H1 (cell line): ENCODE measurements around the gene CTNNBL1. TPM values are rescaled to one million over a fixed set of nuclear protein-coding genes. Genes with fewer than 3 reads are reported as not detected.

Experiments used
- CTCF ChIA-PET: fragments of 300-600 bp; sonication (Branson Sonifier 250); formaldehyde crosslinking; loops from one replicate; lab custom pipeline; 2021; ENCODE audit not compliant: partially characterized antibody; lab: Charles Lee
- POLR2A ChIA-PET: fragments of 300-600 bp; sonication (Branson Sonifier 250); formaldehyde crosslinking; loops from one replicate; lab custom pipeline; 2021; ENCODE audit warnings: inconsistent platforms; ENCODE audit not compliant: partially characterized antibody; lab: Charles Lee
- DNase-seq, 2 experiments: peaks; one replicate each; pipeline versions ENCODE4 v3.0.0 to v3.0.0-alpha.2; 2010 to 2022; ENCODE audit warnings: low spot score in 2 of 2, low read depth in 1 of 2, mixed read lengths in 1 of 2
- FAIRE-seq: peaks from 2 replicates; lab custom pipeline; 2011; peaks lifted over from hg19 to GRCh38; lab: Jason Lieb, UNC
- H2AFZ ChIP-seq: 2 replicates; pipeline ENCODE4 v1.8.1; 2012; ENCODE audit warnings: low read length, inconsistent platforms
- H2AK5ac ChIP-seq: 2 replicates; pipeline ENCODE4 v1.6.1; 2013; ENCODE audit warnings: low read depth, low read length
- H2BK120ac ChIP-seq: replicated peaks from 2 replicates; pipeline ENCODE3; 2013; ENCODE audit warnings: low read depth, low read length, inconsistent platforms
- H2BK12ac ChIP-seq: 2 replicates; pipeline ENCODE4 v1.6.1; 2013; ENCODE audit warnings: low read depth, low read length
- H2BK15ac ChIP-seq: 2 replicates; pipeline ENCODE4 v1.6.1; 2013; ENCODE audit warnings: low read length
- H2BK20ac ChIP-seq: 2 replicates; pipeline ENCODE4 v1.6.1; 2013; ENCODE audit warnings: low read length
- H2BK5ac ChIP-seq: 2 replicates; pipeline ENCODE4 v1.6.1; 2013; ENCODE audit warnings: low read depth, low read length
- H3K14ac ChIP-seq: 2 replicates; pipeline ENCODE4 v1.6.1; 2013; ENCODE audit warnings: inconsistent platforms; ENCODE audit not compliant: insufficient read length
- H3K18ac ChIP-seq: 2 replicates; pipeline ENCODE4 v1.6.1; 2013; ENCODE audit warnings: low read length; ENCODE audit errors: extremely low read depth
- H3K23ac ChIP-seq: 2 replicates; pipeline ENCODE4 v1.6.1; 2013; ENCODE audit warnings: inconsistent platforms; ENCODE audit not compliant: insufficient read length
- H3K23me2 ChIP-seq: 2 replicates; pipeline ENCODE4 v1.6.1; 2013; ENCODE audit warnings: low read depth, low read length
- H3K27ac ChIP-seq: 2 replicates; pipeline ENCODE4 v1.6.1; 2011; ENCODE audit warnings: low read depth, low read length, inconsistent platforms
- H3K27me3 ChIP-seq, 4 experiments: replicated peaks in 1 of 4; 1 replicate in 1 of 4; 2 replicates in 3 of 4; pipeline versions ENCODE4 v1.6.1 to v1.8.1; 2011 to 2013; ENCODE audit warnings: low read length in 3 of 4, mild to moderate bottlenecking in 3 of 4, inconsistent platforms in 2 of 4, mixed read lengths in 2 of 4, moderate library complexity in 1 of 4; ENCODE audit not compliant: control insufficient read depth in 3 of 4, insufficient read depth in 3 of 4; ENCODE audit errors: extremely low read depth in 1 of 4
- H3K36me3 ChIP-seq, 4 experiments: 2 replicates each; pipeline versions ENCODE4 v1.6.1 to v1.8.1; 2011 to 2013; ENCODE audit warnings: mild to moderate bottlenecking in 4 of 4, low read length in 3 of 4, moderate library complexity in 2 of 4, control low read depth in 1 of 4, inconsistent platforms in 1 of 4; ENCODE audit not compliant: insufficient read depth in 4 of 4, control insufficient read depth in 2 of 4
- H3K4ac ChIP-seq: replicated peaks from 2 replicates; pipeline ENCODE3; 2013; ENCODE audit warnings: low read length, low read depth, mixed read lengths, inconsistent platforms; ENCODE audit not compliant: insufficient read length
- H3K4me1 ChIP-seq, 4 experiments: replicated peaks in 1 of 4; 1 replicate in 1 of 4; 2 replicates in 3 of 4; pipeline versions ENCODE4 v1.6.1 to v1.8.1; 2011 to 2013; ENCODE audit warnings: low read length in 3 of 4, inconsistent platforms in 2 of 4, mixed read lengths in 1 of 4; ENCODE audit not compliant: insufficient read depth in 4 of 4, control insufficient read depth in 3 of 4
- H3K4me2 ChIP-seq, 2 experiments: 2 replicates each; pipeline versions ENCODE4 v1.6.1 to v1.8.1; 2011 to 2013; ENCODE audit warnings: low read depth in 2 of 2, low read length in 2 of 2, control low read depth in 1 of 2, inconsistent platforms in 1 of 2, mild to moderate bottlenecking in 1 of 2; ENCODE audit not compliant: insufficient read depth in 1 of 2
- H3K4me3 ChIP-seq, 4 experiments: fragments of 200-600, 300-600 bp in 1 of 4; sonication (generic), shearing (Covaris generic), sonication (Bioruptor Twin) in 1 of 4; 2 replicates each; pipeline versions ENCODE4 v1.5.1 to v1.8.1; 2011 to 2016; ENCODE audit warnings: low read length in 4 of 4, low read depth in 3 of 4, control low read depth in 2 of 4, inconsistent platforms in 2 of 4, mild to moderate bottlenecking in 2 of 4, mixed read lengths in 1 of 4, moderate library complexity in 1 of 4; ENCODE audit not compliant: insufficient read depth in 2 of 4; ENCODE audit errors: extremely low read depth in 1 of 4
- H3K56ac ChIP-seq: replicated peaks from 2 replicates; pipeline ENCODE3; 2013; ENCODE audit warnings: low read depth, mild to moderate bottlenecking, mixed read lengths, low read length, inconsistent platforms; ENCODE audit not compliant: insufficient read length
- H3K79me1 ChIP-seq: 2 replicates; pipeline ENCODE4 v1.6.1; 2013; ENCODE audit warnings: low read depth, low read length, control low read depth
- H3K79me2 ChIP-seq, 2 experiments: 2 replicates each; pipeline versions ENCODE4 v1.6.1 to v1.8.1; 2012 to 2013; ENCODE audit warnings: low read length in 2 of 2, mild to moderate bottlenecking in 2 of 2, inconsistent platforms in 1 of 2; ENCODE audit not compliant: insufficient read depth in 2 of 2, control insufficient read depth in 1 of 2
- H3K9ac ChIP-seq, 4 experiments: replicated peaks in 1 of 4; 1 replicate in 1 of 4; 2 replicates in 3 of 4; pipeline versions ENCODE4 v1.6.1 to v1.8.1; 2011 to 2013; ENCODE audit warnings: low read depth in 3 of 4, low read length in 3 of 4, control low read depth in 2 of 4, mild to moderate bottlenecking in 2 of 4, moderate library complexity in 2 of 4, inconsistent platforms in 1 of 4; ENCODE audit errors: extremely low read depth in 1 of 4
- H3K9me3 ChIP-seq, 2 experiments: 2 replicates each; pipeline versions ENCODE4 v1.6.1 to v1.8.1; 2012 to 2013; ENCODE audit warnings: mild to moderate bottlenecking in 2 of 2, moderate library complexity in 2 of 2, control low read depth in 1 of 2, inconsistent platforms in 1 of 2, low read depth in 1 of 2, low read length in 1 of 2, mixed read lengths in 1 of 2; ENCODE audit not compliant: insufficient read depth in 2 of 2
- H4K20me1 ChIP-seq, 2 experiments: replicated peaks in 1 of 2; 2 replicates each; pipeline versions ENCODE3 to v1.8.1; 2011 to 2013; ENCODE audit warnings: inconsistent platforms in 2 of 2, low read length in 2 of 2, mild to moderate bottlenecking in 1 of 2; ENCODE audit not compliant: insufficient read depth in 2 of 2, control insufficient read depth in 1 of 2
- H4K5ac ChIP-seq: 2 replicates; pipeline ENCODE4 v1.6.1; 2013; ENCODE audit warnings: low read length, low read depth, mixed read lengths, inconsistent platforms; ENCODE audit not compliant: insufficient read length
- H4K8ac ChIP-seq: 2 replicates; pipeline ENCODE4 v1.8.0; 2013; ENCODE audit warnings: mild to moderate bottlenecking, moderate library complexity, low read length, inconsistent platforms; ENCODE audit not compliant: insufficient read depth; ENCODE audit errors: extremely low read depth
- H4K91ac ChIP-seq: replicated peaks from 2 replicates; pipeline ENCODE3; 2013; ENCODE audit warnings: low read length, mixed read lengths, inconsistent platforms; ENCODE audit not compliant: insufficient read length
- BCL11A ChIP-seq, 2 experiments: IDR thresholded peaks; one replicate each; pipeline ENCODE4 v1.6.1; 2011; ENCODE audit warnings: low read depth in 2 of 2, low read length in 2 of 2, mild to moderate bottlenecking in 2 of 2
- CBX5 ChIP-seq: fragments of 300-800, 300-1000 bp; sonication (generic); IDR thresholded peaks from 2 replicates; pipeline ENCODE4 v1.7.1; 2016; ENCODE audit warnings: antibody characterized with exemption, low read length, low read depth
- GABPA ChIP-seq: IDR thresholded peaks from 2 replicates; pipeline ENCODE4 v1.6.1; 2011; ENCODE audit warnings: mild to moderate bottlenecking, low read length, moderate library complexity, borderline replicate concordance; ENCODE audit not compliant: insufficient read depth
- KDM4A ChIP-seq: IDR thresholded peaks from one replicate; pipeline ENCODE4 v1.7.1; 2012; ENCODE audit warnings: low read depth, mild to moderate bottlenecking, moderate library complexity, low read length, inconsistent platforms; ENCODE audit not compliant: severe bottlenecking
- POLR2A ChIP-seq, 2 experiments: IDR thresholded peaks; 1 replicate in 1 of 2; 2 replicates in 1 of 2; pipeline ENCODE4 v1.6.1; 2011; ENCODE audit warnings: low read depth in 2 of 2, low read length in 2 of 2, mild to moderate bottlenecking in 2 of 2; ENCODE audit errors: control extremely low read depth in 1 of 2
- TEAD4 ChIP-seq: IDR thresholded peaks from 2 replicates; pipeline ENCODE4 v1.6.1; 2012; ENCODE audit warnings: low read depth, low read length, inconsistent platforms, mixed read lengths
- USF2 ChIP-seq: IDR thresholded peaks from 2 replicates; pipeline ENCODE4 v1.6.1; 2011; ENCODE audit warnings: low read length, improper control_type of control experiment
- YY1 ChIP-seq: IDR thresholded peaks from 2 replicates; pipeline ENCODE4 v1.6.1; 2011; ENCODE audit warnings: low read depth, mild to moderate bottlenecking, low read length
- WGBS, 2 experiments: shearing (Covaris generic) in 1 of 2; methylation state at CpG; one replicate each; pipeline versions ENCODE4 v1.1.6 to v1.1.7; 2013 to 2015; ENCODE audit warnings: low lambda C conversion rate in 2 of 2, mixed read lengths in 2 of 2, inconsistent platforms in 1 of 2, low coverage in 1 of 2, missing lambda C conversion rate in 1 of 2; ENCODE audit not compliant: insufficient replicate concordance in 2 of 2, insufficient coverage in 1 of 2, insufficient read length in 1 of 2; ENCODE audit errors: extremely low coverage in 1 of 2, missing lambda C conversion rate in 1 of 2; 5-methylcytosine and 5-hydroxymethylcytosine counted together
- polyA plus RNA-seq, 7 experiments: library from polyadenylated mRNA; depleted of rRNA in 3 of 7; stranded (reverse) in 5 of 7; unstranded in 2 of 7; fragments of >200 nt in 5 of 7; fragments of 200-250 nt in 2 of 7; gene quantifications; 1 replicate in 5 of 7; 2 replicates in 1 of 7; 4 replicates in 1 of 7; pipeline versions ENCODE4 v1.2.1 to v1.2.3, GENCODE V29; 2011 to 2013; ENCODE audit warnings: missing spikeins in 2 of 7, mixed read lengths in 2 of 7
- total RNA-seq: library from RNA; stranded (reverse); fragmentation: NEBNext Ultra II Directional; extraction: Animal tissue kit (Norgen Biotek cat#: 25700); gene quantifications from 2 replicates; pipeline ENCODE4 v1.2.1, GENCODE V29; 2021
- TF ChIP-seq, protein P1 (sequence below): IDR thresholded peaks from 2 replicates; pipeline ENCODE4 v1.6.1; 2012; ENCODE audit warnings: inconsistent platforms
- TF ChIP-seq, protein P2 (sequence below): IDR thresholded peaks from 2 replicates; pipeline ENCODE4 v1.6.1; 2012; ENCODE audit warnings: low read length, inconsistent platforms

Gene CTNNBL1
- total and polyA plus RNA-seq, 2 of the 8 experiments (the other 6 are each of a cell fraction or from before 2014, with no cell fraction given): 19.6 to 81.6 TPM

GRCh38 chr20:37914367-37914671, 220.5 kb downstream of the CTNNBL1 start:
- Histone ChIP-seq H2BK5ac (peak overlapping the region; percentile 22; the same call in 1 of the 2 replicates), H3K4ac (no peak overlapping the region), H2BK15ac (peak overlapping the region; percentile 100), H3K36me3 (no peaks in the 10 kb centered on the region), H4K5ac (no peak overlapping the region), H2BK20ac (0 out of 2 replicates have a peak overlapping the region, but pooled peaks have one; percentile 0), H3K56ac (peak overlapping the region; percentile 70), H3K9me3 (no peaks in the 10 kb centered on the region), H4K91ac (peak overlapping the region; percentile 34), H2BK12ac (peak overlapping the region; percentile 52; the same call in 1 of the 2 replicates), H3K27me3 (no peaks in the 10 kb centered on the region; a peak in 3 of 7 replicates), H3K18ac (peak overlapping the region; percentile 90), H2AK5ac (peak overlapping the region; percentile 95), H3K4me1 (peaks cover 6 to 39% (median 24%) of the 10 kb centered on the region in 4 experiments), H3K27ac (no peak overlapping the region), H2BK120ac (peak overlapping the region; percentile 84), H3K4me2 (peak overlapping the region; percentile 76 to 79), H3K23ac (no peak overlapping the region), H4K20me1 (peaks cover 0 to 5% of the 10 kb centered on the region in 2 experiments), H3K9ac (no peak overlapping the region), H3K79me1 (no peaks in the 10 kb centered on the region), H3K23me2 (peaks cover 17% of the 10 kb centered on the region; the same call in 1 of the 2 replicates), H3K79me2 (no peaks in the 10 kb centered on the region), H2AFZ (no peak overlapping the region), H3K14ac (no peak overlapping the region), H4K8ac (0 out of 2 replicates have a peak overlapping the region, but pooled peaks have one; percentile 7), H3K4me3 (peak overlapping the region in 3 of 4 experiments; percentile 34 to 60 (median 40); a peak in 4 of 8 replicates)
- CTCF ChIA-PET: interaction anchor here (0.8 to 1.7 kb wide), 10 partner anchors 9 to 350 kb away, joined by 3 to 6 read pairs (median 3); partner anchors contain the start of gene VSTM2L
- WGBS, 2 experiments: 63% methylated on average over 5 of the region's 5 CpGs; no CpG with 5 or more reads in 1 of the 2 experiments
- DNase-seq (no peak), FAIRE-seq (no peak)
- POLR2A ChIA-PET: interaction anchor here (1.0 to 1.4 kb wide), 5 partner anchors 9 to 119 kb away, joined by 3 to 9 read pairs (median 3); partner anchors contain the start of genes RPRD1B and TTI1
- TF ChIP-seq, protein P1, sequence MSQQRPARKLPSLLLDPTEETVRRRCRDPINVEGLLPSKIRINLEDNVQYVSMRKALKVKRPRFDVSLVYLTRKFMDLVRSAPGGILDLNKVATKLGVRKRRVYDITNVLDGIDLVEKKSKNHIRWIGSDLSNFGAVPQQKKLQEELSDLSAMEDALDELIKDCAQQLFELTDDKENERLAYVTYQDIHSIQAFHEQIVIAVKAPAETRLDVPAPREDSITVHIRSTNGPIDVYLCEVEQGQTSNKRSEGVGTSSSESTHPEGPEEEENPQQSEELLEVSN: no peak
- TF ChIP-seq TEAD4 (no peak), CBX5 (no peak), POLR2A (IDR thresholded peaks at IDR 0.05; ENCODE audit: control extremely low read depth in 1 of 2, low read depth in 2 of 2, low read length in 2 of 2) (no peak), YY1 (no peak), BCL11A (IDR thresholded peaks at IDR 0.05; ENCODE audit: low read depth in 2 of 2, low read length in 2 of 2) (no peak), GABPA (no peak), KDM4A (no peak), USF2 (no peak)
- TF ChIP-seq, protein P2, sequence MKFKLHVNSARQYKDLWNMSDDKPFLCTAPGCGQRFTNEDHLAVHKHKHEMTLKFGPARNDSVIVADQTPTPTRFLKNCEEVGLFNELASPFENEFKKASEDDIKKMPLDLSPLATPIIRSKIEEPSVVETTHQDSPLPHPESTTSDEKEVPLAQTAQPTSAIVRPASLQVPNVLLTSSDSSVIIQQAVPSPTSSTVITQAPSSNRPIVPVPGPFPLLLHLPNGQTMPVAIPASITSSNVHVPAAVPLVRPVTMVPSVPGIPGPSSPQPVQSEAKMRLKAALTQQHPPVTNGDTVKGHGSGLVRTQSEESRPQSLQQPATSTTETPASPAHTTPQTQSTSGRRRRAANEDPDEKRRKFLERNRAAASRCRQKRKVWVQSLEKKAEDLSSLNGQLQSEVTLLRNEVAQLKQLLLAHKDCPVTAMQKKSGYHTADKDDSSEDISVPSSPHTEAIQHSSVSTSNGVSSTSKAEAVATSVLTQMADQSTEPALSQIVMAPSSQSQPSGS: no peak
